T-helper 1 cell treated with Interleukin-12 subunit alpha and Interleukin-12 subunit beta and Interleukin-4 antibody, amounts not matched to agents 30 ng/mL and 1 ng/mL, for 36 hours (primary cell): ENCODE data around the gene SCAF11. TPM values are rescaled to one million over a fixed set of nuclear protein-coding genes. Genes with fewer than 3 reads are reported as not detected.

Experiments used
- intact Hi-C: fragments of 100-400 bp; cut with micrococcal nuclease; formaldehyde crosslinking; loops from one replicate; pipeline ENCODE4 v1.15.1; 2024
- total RNA-seq: library from RNA; stranded (reverse); gene quantifications from 2 replicates; pipeline ENCODE4 v1.2.3, GENCODE V29; 2022

The SCAF11 gene
- total RNA-seq, 1 donor from 2014 or later, result 164 TPM

GRCh38 chr12:45986641-45987339 is 3.6 kb downstream of the SCAF11 start:
- intact Hi-C loops, result no loop called here

- intact Hi-C loops, result no loop called here
Measured at GRCh38 chr12:45981075-45981837, 9.1 kb downstream of the SCAF11 start.

- intact Hi-C loops, result no loop called here
Measured at GRCh38 chr12:45980540-45980939, 9.8 kb downstream of the SCAF11 start.

DNA sequence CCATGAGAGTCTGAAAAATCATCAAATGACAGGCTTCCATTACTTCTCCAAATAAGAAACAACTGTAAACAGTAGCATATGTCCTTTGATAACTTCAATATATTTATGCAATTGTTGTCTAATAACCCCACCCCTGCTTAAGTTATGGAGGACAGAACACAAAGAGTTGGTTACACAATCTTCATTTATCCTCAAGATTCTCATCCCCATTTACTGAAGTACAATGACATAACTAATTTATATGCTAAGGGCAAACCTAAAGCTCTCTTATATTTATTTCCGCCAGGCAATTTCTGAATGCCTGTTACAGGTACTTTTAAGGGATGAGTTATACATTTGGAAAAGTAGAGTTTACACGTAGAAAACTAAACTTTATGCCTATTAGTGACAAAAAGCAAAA is 12.3 kb downstream of the SCAF11 start:
- intact Hi-C loops, result no loop called here

DNA sequence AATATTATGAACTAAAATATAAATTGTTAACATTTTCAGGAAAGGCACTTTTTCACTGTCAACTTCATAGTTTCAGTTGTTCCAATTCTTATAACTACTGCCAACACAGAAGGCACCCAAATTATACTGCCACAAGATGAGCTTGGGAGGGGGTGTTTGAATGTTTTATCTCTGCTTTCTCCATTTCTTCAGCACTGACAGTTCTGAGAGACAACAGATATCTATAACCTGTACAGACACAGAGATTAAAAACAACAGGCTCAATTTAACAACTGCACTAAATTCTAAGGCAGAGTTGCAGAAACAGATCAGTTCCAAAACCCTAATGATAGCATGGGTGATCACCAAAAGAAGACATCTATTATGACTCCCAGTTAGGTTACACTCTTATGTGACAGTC is 12.8 kb downstream of the SCAF11 start:
- intact Hi-C loops, result no loop called here

DNA sequence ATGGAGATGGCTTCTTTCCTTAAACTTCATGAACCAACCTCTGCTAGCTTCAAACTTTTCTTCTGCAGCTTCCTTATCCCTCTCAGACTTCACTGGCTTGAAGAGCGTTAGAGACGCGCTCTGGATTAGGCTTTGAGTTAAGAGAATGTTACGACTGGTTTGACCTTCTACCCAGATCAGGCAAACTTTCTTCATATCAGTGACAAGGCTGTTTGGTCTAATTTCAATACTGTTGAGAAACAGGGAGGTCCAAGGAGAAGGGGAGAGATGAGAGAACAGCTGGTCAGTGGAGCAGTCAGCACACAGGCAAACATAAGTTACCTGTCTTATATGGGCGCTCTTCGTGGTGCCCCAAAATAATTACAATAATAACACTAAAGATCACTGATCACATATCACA is 14.9 kb downstream of the SCAF11 start:
- intact Hi-C loops, result no loop called here

DNA sequence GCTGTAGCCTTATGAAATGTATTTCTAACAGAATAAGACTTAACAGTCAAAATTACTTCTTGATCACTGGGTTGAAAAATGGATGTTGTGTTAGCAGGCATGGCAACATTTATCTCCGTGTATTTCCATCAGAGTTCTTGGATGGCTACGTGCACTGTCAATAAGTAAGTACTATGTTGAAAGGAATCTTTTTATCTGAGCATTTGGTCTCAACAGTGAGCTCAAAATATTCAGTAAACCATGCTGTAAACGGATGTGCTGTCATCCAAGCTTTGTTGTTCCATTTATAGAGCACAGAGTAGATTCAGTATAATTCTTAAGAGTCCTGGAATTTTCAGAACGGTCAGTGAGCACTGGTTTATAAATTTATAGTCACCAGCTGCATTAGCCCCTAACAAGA is 15.5 kb downstream of the SCAF11 start:
- intact Hi-C loops, result no loop called here

DNA sequence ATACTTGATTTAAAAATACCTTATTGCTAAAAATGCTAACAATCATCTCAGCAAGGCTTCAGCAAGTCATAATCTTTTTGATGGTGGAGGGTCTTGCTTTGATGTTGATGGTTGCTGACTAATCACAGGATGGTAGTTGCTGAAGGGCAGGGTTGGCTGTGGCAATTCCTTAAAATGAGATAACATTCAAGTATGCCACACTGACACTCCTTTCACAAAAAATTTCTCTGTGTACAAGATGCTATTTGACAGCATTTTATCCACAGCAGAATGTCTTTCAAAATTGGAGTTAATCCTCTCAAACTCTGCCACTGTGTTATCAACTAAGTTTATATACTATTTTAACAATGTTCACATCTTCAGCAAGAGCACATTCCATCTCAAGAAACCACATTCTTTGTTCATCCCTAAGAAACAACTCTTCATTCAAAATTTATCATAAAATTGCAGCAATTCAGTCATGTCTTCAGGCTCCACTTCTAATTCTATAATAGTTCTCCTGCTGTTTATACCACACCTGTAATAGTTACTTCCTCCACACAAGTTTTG is 16.1 kb downstream of the SCAF11 start:
- intact Hi-C loops, result no loop called here

GRCh38 chr12:45973526-45973925 is 16.8 kb downstream of the SCAF11 start:
- intact Hi-C loops, result no loop called here

DNA sequence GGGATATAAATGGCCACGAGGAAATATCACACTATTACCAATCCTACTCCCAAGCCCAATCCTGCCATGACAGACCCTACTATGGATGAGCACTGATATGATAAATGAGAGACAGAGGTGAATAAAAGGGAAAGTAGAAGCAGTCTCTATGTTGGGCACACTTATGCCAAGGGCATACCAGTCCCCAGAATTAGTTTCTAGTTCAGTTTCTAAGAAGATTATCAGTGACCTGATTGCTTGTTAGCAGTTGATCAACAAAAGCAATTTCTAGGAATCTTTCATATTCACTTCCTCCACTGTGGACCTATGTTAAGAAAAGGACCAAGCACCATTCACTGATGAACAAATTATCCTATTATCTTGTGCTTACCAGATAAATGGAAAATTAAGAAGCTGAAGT is 20.0 kb downstream of the SCAF11 start:
- intact Hi-C loops, result no loop called here

DNA sequence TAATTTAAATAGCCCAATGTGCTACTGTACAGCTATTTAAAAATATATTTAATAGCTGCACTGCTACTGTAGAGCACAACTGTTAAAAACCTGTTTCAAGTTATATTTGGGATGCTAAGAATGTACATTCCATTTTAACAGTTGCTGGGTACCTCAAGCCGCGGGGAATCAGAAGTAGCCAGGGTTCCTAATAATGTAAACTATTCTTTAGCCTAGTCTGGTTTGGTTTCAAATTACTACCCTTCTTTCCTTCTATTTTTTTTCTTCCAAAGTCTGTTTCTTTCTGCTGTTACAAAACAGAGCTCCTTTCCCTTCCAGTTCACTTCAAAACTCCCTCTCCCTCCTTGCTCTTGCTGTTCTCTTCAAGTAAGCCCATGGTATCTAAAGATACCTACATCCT is 21.3 kb downstream of the SCAF11 start:
- intact Hi-C loops, result no loop called here

DNA sequence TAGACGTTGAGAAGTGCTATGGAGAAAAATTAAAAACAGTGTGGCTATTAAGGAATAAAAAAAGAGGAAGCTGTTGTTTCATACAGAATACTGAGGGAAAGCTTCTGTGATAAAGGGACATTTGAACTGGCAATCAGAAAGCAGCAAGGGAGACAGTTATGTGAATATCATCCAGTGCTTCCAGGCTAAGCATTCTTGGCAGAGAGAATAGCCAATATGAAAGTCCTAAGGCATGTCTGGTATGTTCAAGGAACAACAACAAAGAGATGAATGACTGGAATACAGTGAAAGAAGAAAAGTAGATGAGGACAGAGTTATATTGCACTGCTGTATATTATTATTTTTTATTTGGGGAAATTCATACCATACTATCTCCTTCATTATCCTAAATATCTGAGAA is 23.9 kb downstream of the SCAF11 start:
- intact Hi-C loops, result no loop called here

DNA sequence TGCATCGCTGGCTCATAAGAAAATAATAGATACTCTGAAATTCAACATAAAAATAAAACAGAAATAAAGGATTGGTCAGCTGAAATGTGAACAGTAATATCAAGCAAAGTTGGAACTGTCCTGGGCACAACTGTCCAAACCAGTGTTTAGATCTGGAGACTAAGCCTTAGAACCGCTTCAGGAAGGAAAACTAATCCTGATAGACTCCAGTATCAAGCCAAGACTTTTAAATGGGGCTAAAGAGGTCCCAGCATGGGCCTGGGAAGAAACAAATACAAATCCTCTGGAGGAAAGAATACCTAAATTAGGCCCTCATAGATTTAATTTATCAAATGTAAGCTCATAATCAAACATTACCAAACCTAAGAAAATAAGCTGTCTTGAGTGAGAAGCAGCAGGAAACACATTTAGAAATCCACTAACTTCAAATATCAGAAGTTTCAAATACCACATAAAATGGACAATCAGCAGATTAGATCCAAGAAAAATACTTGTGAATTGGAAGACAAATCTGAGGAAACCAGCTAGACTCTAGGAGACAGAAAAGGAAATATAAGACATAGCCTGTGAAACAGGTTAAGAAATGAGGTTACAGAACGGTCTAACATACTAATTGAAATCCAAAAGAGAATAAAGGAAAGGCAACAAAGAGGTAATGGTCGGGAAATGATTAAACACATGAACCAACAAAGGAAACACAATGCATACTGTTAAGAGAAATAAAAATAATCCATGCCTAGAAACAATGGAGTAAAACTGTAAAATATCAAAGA is 27.6 kb downstream of the SCAF11 start:
- intact Hi-C loops, result no loop called here

DNA sequence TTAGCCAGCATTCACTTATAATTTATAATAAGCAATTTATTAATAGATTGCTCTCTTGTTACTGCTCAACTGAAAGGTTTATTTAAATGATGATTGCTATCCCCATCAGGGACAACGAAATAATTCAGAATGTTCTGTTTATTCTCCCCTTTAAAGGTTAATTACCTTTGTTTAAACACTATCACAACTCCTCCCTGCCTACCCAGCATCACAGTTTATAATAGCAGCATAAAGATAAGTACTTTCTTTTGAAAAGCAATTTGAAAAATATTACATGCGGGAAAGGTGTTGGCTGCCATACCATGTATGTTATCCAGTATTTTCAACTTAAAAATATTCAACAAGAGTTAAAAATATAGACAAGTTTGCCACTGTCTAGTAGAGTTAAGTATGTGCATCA is 30.6 kb downstream of the SCAF11 start:
- intact Hi-C loops, result no loop called here

DNA sequence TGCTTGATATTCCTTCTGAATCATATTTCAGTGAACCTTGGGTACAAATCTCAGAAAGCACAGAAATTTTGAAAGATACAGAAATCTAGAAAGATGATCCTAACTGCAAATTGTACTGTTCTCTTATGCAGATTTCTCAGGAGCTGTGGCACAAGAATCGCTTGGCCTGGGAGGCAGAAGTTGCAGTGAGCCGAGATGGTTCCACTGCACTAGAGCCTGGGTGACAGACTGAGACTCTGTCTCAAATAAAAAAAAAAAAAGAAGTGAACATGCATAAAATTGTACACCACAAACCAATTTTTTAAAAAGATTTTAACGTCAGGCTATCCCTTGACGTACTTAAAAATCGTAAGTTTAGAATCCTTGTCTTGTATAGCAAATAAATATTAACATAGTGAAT is 31.3 kb downstream of the SCAF11 start:
- intact Hi-C loops, result no loop called here

DNA sequence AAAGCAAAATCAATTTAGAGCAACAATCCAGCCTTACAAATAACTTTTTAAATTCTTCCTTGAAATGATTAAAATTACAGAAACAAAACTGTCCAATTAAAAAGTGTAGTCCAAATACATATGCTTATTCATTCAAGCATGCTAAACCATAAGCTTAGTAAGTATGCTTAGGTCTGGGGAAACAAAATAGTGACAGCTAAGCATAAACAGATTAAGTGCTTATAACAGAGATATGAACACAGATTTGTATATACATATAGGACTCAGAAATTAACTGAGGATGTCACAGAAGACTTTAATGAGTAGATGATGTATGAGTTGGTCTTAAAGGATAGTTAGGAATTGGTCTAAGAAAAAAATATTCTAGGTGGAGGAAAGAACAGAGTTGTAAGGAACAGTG is 41.8 kb downstream of the SCAF11 start:
- intact Hi-C loops, result no loop called here

DNA sequence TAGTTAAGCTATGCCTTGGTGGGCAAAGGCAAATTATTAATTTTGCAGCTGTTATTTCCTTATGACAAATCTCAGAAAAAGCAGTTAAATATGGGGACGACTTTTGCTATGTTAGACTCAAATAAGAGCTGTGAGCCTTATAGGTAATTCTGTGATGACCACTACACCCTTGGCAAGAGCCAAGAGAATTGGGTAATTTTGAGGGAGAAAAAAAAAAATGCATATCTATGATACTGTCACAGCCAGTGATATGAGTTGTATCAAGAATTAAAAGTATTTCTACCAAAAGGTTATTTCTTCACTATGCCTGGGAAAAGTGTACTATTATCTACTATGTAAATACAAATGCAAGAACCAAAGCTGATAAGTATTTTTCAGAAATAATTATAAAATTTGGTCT is 43.9 kb downstream of the SCAF11 start:
- intact Hi-C loops, result no loop called here

GRCh38 chr12:45944771-45945170 is 45.6 kb downstream of the SCAF11 start:
- intact Hi-C loops, result no loop called here

DNA sequence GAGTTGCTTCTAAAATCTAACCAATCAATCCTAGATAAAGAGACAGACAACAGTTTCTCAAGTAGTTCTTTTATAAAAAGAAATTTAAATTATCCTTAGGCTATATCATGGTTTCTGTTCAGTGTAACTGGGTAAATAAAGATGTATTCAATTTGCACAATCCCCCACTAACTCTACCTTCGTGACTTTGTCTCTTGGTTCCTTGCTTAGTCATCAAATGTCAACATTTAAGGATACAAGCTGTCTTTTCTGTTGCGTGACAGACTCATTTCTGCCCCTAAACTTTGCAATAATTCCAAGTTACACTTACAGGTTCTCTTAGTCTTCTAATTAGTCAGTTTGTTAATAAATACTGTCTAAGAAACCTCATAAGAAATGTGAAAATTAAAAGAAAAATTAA is 50.6 kb downstream of the SCAF11 start:
- intact Hi-C loops, result loop anchor here (10.0 kb wide), 1 partner anchor 395 kb away; no protein-coding TSS in a partner anchor

DNA sequence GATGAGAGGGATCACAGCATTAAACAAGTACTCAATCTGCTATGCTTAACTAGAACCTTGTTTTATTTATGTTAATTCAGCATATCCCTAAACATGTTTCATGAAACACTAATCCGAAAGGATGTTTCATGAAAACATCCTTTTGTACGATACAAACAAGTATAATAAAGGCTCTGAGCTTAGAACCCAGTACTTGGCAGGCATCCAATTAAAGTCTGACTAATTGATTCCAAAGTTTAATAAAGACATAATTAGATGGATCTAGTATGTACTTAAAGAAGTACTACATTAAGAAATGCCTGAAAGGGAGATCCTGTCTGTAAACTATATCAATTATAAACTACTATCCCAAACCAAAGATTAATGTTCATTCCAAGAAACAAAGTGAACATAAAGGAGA is 51.8 kb downstream of the SCAF11 start:
- intact Hi-C loops, result loop anchor here (10.0 kb wide), 1 partner anchor 394 kb away; no protein-coding TSS in a partner anchor

GRCh38 chr12:45934956-45935355 is 55.4 kb downstream of the SCAF11 start:
- intact Hi-C loops, result loop anchor here (10.0 kb wide), 1 partner anchor 390 kb away; no protein-coding TSS in a partner anchor

- intact Hi-C loops, result loop anchor here (10.0 kb wide), 1 partner anchor 389 kb away; no protein-coding TSS in a partner anchor
Measured at GRCh38 chr12:45933504-45933903, 56.9 kb downstream of the SCAF11 start.
